Activated T-cell treated with anti-CD3 and anti-CD28 coated beads for 4 hours (primary cell): ENCODE measurements around the gene SDK2.

Source experiments
- DNase-seq: peaks from one replicate; pipeline ENCODE4 v3.0.0-alpha.2; 2020

SDK2 gene

GRCh38 chr17:73354423-73355284, 289.6 kb downstream of the SDK2 start:
- no peak for DNase-seq

- DNase-seq = no peak
These were observed 292.0 kb downstream of the SDK2 start for GRCh38 chr17:73352261-73352660.

- DNase-seq = no peak
These were observed 292.5 kb downstream of the SDK2 start for GRCh38 chr17:73351764-73352163.

- DNase-seq = no peak
These were observed 293.4 kb downstream of the SDK2 start for GRCh38 chr17:73350864-73351263.

- no peak for DNase-seq
These were observed 294.6 kb downstream of the SDK2 start for GRCh38 chr17:73349647-73350046.

- DNase-seq = no peak
These were observed 295.1 kb downstream of the SDK2 start for GRCh38 chr17:73349138-73349537.

GRCh38 chr17:73348829-73349095, 295.5 kb downstream of the SDK2 start:
- DNase-seq = no peak

- no peak for DNase-seq
These were observed 296.0 kb downstream of the SDK2 start for GRCh38 chr17:73348018-73348828.

- no peak for DNase-seq
These were observed 296.9 kb downstream of the SDK2 start for GRCh38 chr17:73347351-73347750.

GRCh38 chr17:73346501-73347162, 297.6 kb downstream of the SDK2 start:
- DNase-seq = no peak

- no peak for DNase-seq
These were observed 300.3 kb downstream of the SDK2 start for GRCh38 chr17:73343739-73344454.

- no peak for DNase-seq
These were observed 301.0 kb downstream of the SDK2 start for GRCh38 chr17:73343168-73343634.

- no peak for DNase-seq
These were observed 301.6 kb downstream of the SDK2 start for GRCh38 chr17:73342541-73343167.

GRCh38 chr17:73342050-73342522, 302.2 kb downstream of the SDK2 start:
- DNase-seq = no peak

- no peak for DNase-seq
These were observed 302.7 kb downstream of the SDK2 start for GRCh38 chr17:73341350-73342049.

- no peak for DNase-seq
These were observed 304.1 kb downstream of the SDK2 start for GRCh38 chr17:73340093-73340596.

GRCh38 chr17:73338566-73339197, 305.6 kb downstream of the SDK2 start:
- no peak for DNase-seq

- no peak for DNase-seq
These were observed 306.2 kb downstream of the SDK2 start for GRCh38 chr17:73338050-73338521.

- DNase-seq = no peak
These were observed 306.9 kb downstream of the SDK2 start for GRCh38 chr17:73337330-73337710.

- DNase-seq = no peak
These were observed 307.6 kb downstream of the SDK2 start for GRCh38 chr17:73336408-73337329.
